GM12892 (cell line): Measurements from ENCODE around the gene FSTL4.

Source experiments
- POLR2A ChIP-seq: IDR thresholded peaks from 2 replicates; pipeline ENCODE4 v1.6.1; 2011; ENCODE audit warnings: low read depth, low read length, control low read depth
- POLR2AphosphoS5 ChIP-seq: IDR thresholded peaks from 2 replicates; pipeline ENCODE4 v1.6.1; 2011; ENCODE audit warnings: low read depth, low read length, control low read depth
- TAF1 ChIP-seq: IDR thresholded peaks from 2 replicates; pipeline ENCODE4 v1.6.1; 2011; ENCODE audit warnings: low read depth, mild to moderate bottlenecking, control low read depth, low read length, borderline replicate concordance

DNA sequence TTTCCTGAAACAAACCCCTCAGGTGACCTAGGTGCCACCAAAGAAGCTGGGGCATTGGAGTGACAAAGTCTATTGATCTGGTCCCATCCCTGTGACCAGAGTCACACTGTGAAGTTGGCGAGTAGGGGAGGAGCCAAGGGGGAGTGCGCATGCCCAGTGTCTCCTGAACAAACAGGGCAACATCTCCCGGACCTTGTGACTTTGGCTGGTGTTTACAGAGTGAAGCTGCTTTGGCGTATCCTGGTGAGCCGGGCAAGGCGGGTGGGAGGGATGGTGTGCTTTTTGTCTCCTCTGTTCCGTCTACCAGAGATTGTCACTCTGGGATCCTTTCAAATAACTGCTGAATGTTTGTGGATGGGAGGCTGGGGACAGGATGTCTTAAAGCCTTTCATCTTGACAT is 356.1 kb downstream of the FSTL4 start:
- no peak for TF ChIP-seq TAF1
- TF ChIP-seq POLR2A, result no peak
- TF ChIP-seq POLR2AphosphoS5, result no peak
